HEK293 (cell line): ENCODE results near the gene PRRT1.
A peak's percentile ranks its signal among the peaks of the same experiment; 100 is the strongest.

Experiments used
- CTCF ChIA-PET: fragments of 350-600 bp; formaldehyde crosslinking; extraction: SDS; loops from one replicate; lab custom pipeline; 2021; ENCODE audit warnings: antibody characterized with exemption; lab: Yijun Ruan, JAX
- POLR2A ChIA-PET: fragments of 300-600 bp; formaldehyde crosslinking; extraction: SDS; loops from one replicate; lab custom pipeline; 2020; ENCODE audit warnings: antibody characterized with exemption, inconsistent platforms; lab: Yijun Ruan, JAX
- H3K27ac ChIP-seq: fragments of 200-500 bp; sonication (Bioruptor generic); 2 replicates; pipeline ENCODE4 v1.5.1; 2014; ENCODE audit warnings: low read depth, low read length, control low read depth, inconsistent platforms; ENCODE audit errors: extremely low read depth
- H3K36me3 ChIP-seq, 2 experiments: fragments of 200-500 bp in 1 of 2; sonication (Bioruptor generic) in 1 of 2; 1 replicate in 1 of 2; 2 replicates in 1 of 2; pipeline ENCODE4 v1.5.1; 2014 to 2017; ENCODE audit warnings: inconsistent platforms in 2 of 2, low read length in 2 of 2; ENCODE audit not compliant: control insufficient read depth in 2 of 2, insufficient read depth in 1 of 2
- H3K4me1 ChIP-seq: fragments of 200-500 bp; sonication (Bioruptor generic); 2 replicates; pipeline ENCODE4 v1.5.1; 2014; ENCODE audit warnings: mild to moderate bottlenecking, low read length, inconsistent platforms; ENCODE audit not compliant: control insufficient read depth, insufficient read depth
- H3K4me3 ChIP-seq: 2 replicates; pipeline ENCODE4 v1.5.1; 2011; ENCODE audit warnings: low read depth, mild to moderate bottlenecking, control low read depth, low read length, moderate library complexity
- H3K9me3 ChIP-seq: fragments of 200-500 bp; sonication (Bioruptor generic); 2 replicates; pipeline ENCODE4 v1.5.1; 2014; ENCODE audit warnings: low read depth, low read length, inconsistent platforms; ENCODE audit not compliant: control insufficient read depth, insufficient read depth
- EGR2 ChIP-seq: fragments of 450-650 bp; formaldehyde crosslinking; IDR thresholded peaks from 2 replicates; pipeline ENCODE4 v1.5.1; 2016; ENCODE audit warnings: low read depth, missing biosample characterization, missing genetic modification characterization
- MZF1 ChIP-seq: fragments of 450-650 bp; formaldehyde crosslinking; IDR thresholded peaks from 2 replicates; pipeline ENCODE4 v1.5.1; 2017; ENCODE audit warnings: missing biosample characterization, missing genetic modification characterization, borderline replicate concordance
- PRDM1 ChIP-seq: fragments of 450-650 bp; formaldehyde crosslinking; IDR thresholded peaks from 2 replicates; pipeline ENCODE4; 2016; ENCODE audit warnings: missing biosample characterization, missing genetic modification characterization
- SP3 ChIP-seq: fragments of 450-650 bp; formaldehyde crosslinking; IDR thresholded peaks from 2 replicates; pipeline ENCODE4 v1.5.1; 2016; ENCODE audit warnings: missing biosample characterization, missing genetic modification characterization
- ZFHX2 ChIP-seq: fragments of 450-650 bp; formaldehyde crosslinking; conservative IDR thresholded peaks from 2 replicates; pipeline ENCODE4 v1.5.1; 2016; ENCODE audit warnings: missing biosample characterization, missing genetic modification characterization
- ZIC2 ChIP-seq: fragments of 450-650 bp; formaldehyde crosslinking; IDR thresholded peaks from 2 replicates; pipeline ENCODE4 v1.5.1; 2016; ENCODE audit warnings: missing biosample characterization, missing genetic modification characterization
- ZNF280C ChIP-seq: fragments of 450-650 bp; formaldehyde crosslinking; IDR thresholded peaks from 2 replicates; pipeline ENCODE4 v1.5.1; 2016; ENCODE audit warnings: missing biosample characterization, missing genetic modification characterization
- ZNF292 ChIP-seq: fragments of 450-650 bp; formaldehyde crosslinking; IDR thresholded peaks from 2 replicates; pipeline ENCODE4 v1.5.1; 2016; ENCODE audit warnings: low read depth, missing biosample characterization, missing genetic modification characterization, borderline replicate concordance
- ZNF335 ChIP-seq: fragments of 450-650 bp; formaldehyde crosslinking; conservative IDR thresholded peaks from 2 replicates; pipeline ENCODE4 v1.5.1; 2016; ENCODE audit warnings: missing biosample characterization, missing genetic modification characterization
- ZNF366 ChIP-seq: fragments of 450-650 bp; formaldehyde crosslinking; conservative IDR thresholded peaks from 2 replicates; pipeline ENCODE4 v1.5.1; 2016; ENCODE audit warnings: missing biosample characterization, missing genetic modification characterization

Gene PRRT1

GRCh38 chr6:32113386-32114352 is 38.1 kb downstream of the PRRT1 start (continued):
- TF ChIP-seq ZNF280C (tag by site-specific recombination) = no peak
- no peak for TF ChIP-seq MZF1 (tag by site-specific recombination)

GRCh38 chr6:32112431-32112980 is 39.2 kb downstream of the PRRT1 start:
- ChIA-PET CTCF (no interaction called here), POLR2A (no interaction called here)
- Histone ChIP-seq H3K4me1 (peaks cover 9% of the 10 kb centered on the region; the same call in 1 of the 2 replicates), H3K4me3 (no peak overlapping the region), H3K27ac (no peak overlapping the region)
- TF ChIP-seq ZNF292 (tag by site-specific recombination) (no peak), EGR2 (peak; percentile 44; the same call in 1 of the 2 replicates), PRDM1 (tag by site-specific recombination) (0 out of 2 replicates have a peak, but pooled peaks have one; percentile 6), ZFHX2 (tag by site-specific recombination) (0 out of 2 replicates have a peak, but pooled peaks have one; percentile 6)
- TF ChIP-seq, all 188 proteins: peak for 3
- Histone ChIP-seq H3K36me3 (peaks cover 10 to 38% of the 10 kb centered on the region in 2 experiments; a peak in 2 of 3 replicates), H3K9me3 (no peaks in the 10 kb centered on the region)

GRCh38 chr6:32111424-32112066 is 40.2 kb downstream of the PRRT1 start:
- peaks cover 7 to 28% of the 10 kb centered on the region in 2 experiments; a peak in 2 of 3 replicates for H3K36me3 ChIP-seq
- TF ChIP-seq ZNF366 = 0 out of 2 replicates have a peak, but pooled peaks have one; percentile 19
- no peak for TF ChIP-seq ZNF335 (tag by site-specific recombination)
- H3K4me1 ChIP-seq = peaks cover 9% of the 10 kb centered on the region; the same call in 1 of the 2 replicates
- no peak overlapping the region for H3K27ac ChIP-seq
- CTCF ChIA-PET = interaction anchor here (0.6 to 2.1 kb wide), 6 partner anchors 26 to 58 kb away, joined by 3 to 6 read pairs (median 4); no protein-coding TSS in a partner anchor
- POLR2A ChIA-PET = interaction anchor here (0.8 to 1.6 kb wide), 6 partner anchors 17 to 139 kb away, joined by 3 to 8 read pairs (median 4); partner anchors contain the start of genes ATF6B, DXO and FKBPL
- H3K4me3 ChIP-seq = no peak overlapping the region
- no peaks in the 10 kb centered on the region for H3K9me3 ChIP-seq

- H3K4me1 ChIP-seq = peaks cover 9% of the 10 kb centered on the region; the same call in 1 of the 2 replicates
- ChIA-PET CTCF (interaction anchor here (0.6 to 5.9 kb wide), 10 partner anchors 7 to 159 kb away, joined by 3 to 45 read pairs (median 4); no protein-coding TSS in a partner anchor), POLR2A (interaction anchor here (0.5 to 1.6 kb wide), 10 partner anchors 17 to 138 kb away, joined by 3 to 8 read pairs (median 4); partner anchors contain the start of genes ATF6B and DXO)
- no peak overlapping the region for H3K4me3 ChIP-seq
- H3K27ac ChIP-seq = no peak overlapping the region
- no peaks in the 10 kb centered on the region for H3K9me3 ChIP-seq
- TF ChIP-seq ZIC2 (tag by site-specific recombination) = peak; percentile 94
- TF ChIP-seq SP3 = no peak
- TF ChIP-seq ZFHX2 (tag by site-specific recombination) = peak; percentile 72
- TF ChIP-seq EGR2 = peak; percentile 52; the same call in 1 of the 2 replicates
- TF ChIP-seq, all 188 proteins: peak for 3
- peaks cover under 1 to 19% of the 10 kb centered on the region in 2 experiments; a peak in 2 of 3 replicates for H3K36me3 ChIP-seq
Measured at GRCh38 chr6:32110632-32111031, 41.1 kb downstream of the PRRT1 start.
